Lung (tissue), 12 donors: ENCODE measurements around the gene ARL8A. TPM values are rescaled to one million over a fixed set of nuclear protein-coding genes. Genes with fewer than 3 reads are reported as not detected.

Experiments used
- ATAC-seq: fragments of 200-7000 bp; cut with Tn5 transposase; one replicate; pipeline ENCODE4 v1.9.1; 2020; ENCODE audit warnings: moderate number of reproducible peaks; ENCODE audit not compliant: insufficient read depth, low FRiP score
- DNase-seq, 3 donors: peaks; one replicate each; pipeline ENCODE4 v3.0.0-alpha.2; 2013 to 2017
- H3K27ac ChIP-seq, 2 donors: one replicate each; pipeline ENCODE4 v1.5.1; 2013; ENCODE audit warnings: mild to moderate bottlenecking in 2 of 2, moderate library complexity in 2 of 2, control low read depth in 1 of 2, inconsistent platforms in 1 of 2, low read depth in 1 of 2, low read length in 1 of 2
- H3K27me3 ChIP-seq, 3 donors: one replicate each; pipeline ENCODE4 v1.5.1; 2013; ENCODE audit warnings: low read length in 2 of 3; ENCODE audit not compliant: control insufficient read depth in 3 of 3, insufficient read depth in 3 of 3
- H3K36me3 ChIP-seq, 4 donors: one replicate each; pipeline ENCODE4 v1.5.1; 2013; ENCODE audit warnings: low read length in 4 of 4, mild to moderate bottlenecking in 1 of 4, moderate library complexity in 1 of 4; ENCODE audit not compliant: control insufficient read depth in 4 of 4, insufficient read depth in 4 of 4
- H3K4me1 ChIP-seq, 5 donors: one replicate each; pipeline ENCODE4 v1.5.1; 2013; ENCODE audit warnings: low read length in 5 of 5, mild to moderate bottlenecking in 2 of 5, moderate library complexity in 1 of 5; ENCODE audit not compliant: control insufficient read depth in 5 of 5, insufficient read depth in 5 of 5
- H3K4me3 ChIP-seq: one replicate; pipeline ENCODE4 v1.5.1; 2013; ENCODE audit warnings: mild to moderate bottlenecking, control low read depth, moderate library complexity
- H3K9ac ChIP-seq, 2 donors: one replicate each; pipeline ENCODE4 v1.5.1; 2013; ENCODE audit warnings: low read length in 2 of 2, control low read depth in 1 of 2; ENCODE audit not compliant: insufficient read depth in 1 of 2
- H3K9me3 ChIP-seq, 4 donors: one replicate each; pipeline ENCODE4 v1.5.1; 2013; ENCODE audit warnings: low read length in 3 of 4, mild to moderate bottlenecking in 1 of 4, moderate library complexity in 1 of 4; ENCODE audit not compliant: control insufficient read depth in 4 of 4, insufficient read depth in 3 of 4
- CTCF ChIP-seq: IDR thresholded peaks from 2 replicates; pipeline ENCODE4 v1.5.1; 2012; ENCODE audit warnings: mild to moderate bottlenecking; ENCODE audit errors: control extremely low read depth, extremely low read depth
- WGBS, 2 donors: extraction: QIAGEN DNeasy Blood & Tissue Kit; methylation state at CpG; one replicate each; pipeline ENCODE4 v1.1.7; 2013; 5-methylcytosine and 5-hydroxymethylcytosine counted together
- polyA plus RNA-seq, 2 donors: library from polyadenylated mRNA; stranded (reverse); fragments of 200-250 nt; gene quantifications; one replicate each; pipeline ENCODE4 v1.2.1, GENCODE V29; 2013
- total RNA-seq, 2 donors: library from RNA; depleted of rRNA in 1 of 2; stranded (reverse); fragments of >200 nt in 1 of 2; gene quantifications; one replicate each; pipeline ENCODE4 v1.2.1, GENCODE V29; 2014 to 2021
- donor health status: control.
- donor health status: control.
- donor health status: Bipolar disorder and iron deficiency.
- donor health status: healthy.
- donor health status: DM: yes; HTN: yes; CAD: no.

The ARL8A gene
- total and polyA plus RNA-seq, 4 donors = 27.8 to 82.0 (median 48.8) TPM

GRCh38 chr1:202173993-202174392 is 29.5 kb upstream of the ARL8A start:
- Histone ChIP-seq H3K9ac (no peak overlapping the region), H3K9me3 (no peaks in the 10 kb centered on the region), H3K4me1 (no peaks in the 10 kb centered on the region), H3K27ac (no peak overlapping the region), H3K4me3 (no peak overlapping the region), H3K36me3 (no peaks in the 10 kb centered on the region), H3K27me3 (no peaks in the 10 kb centered on the region)
- WGBS, 2 donors = 80 to 87% methylated on average over 7 of the region's 7 CpGs
- DNase-seq (no peak), ATAC-seq (no peak)
- no peak for TF ChIP-seq CTCF

- 92 to 97% methylated on average over 5 of the region's 5 CpGs for WGBS, 2 donors
- Histone ChIP-seq H3K36me3 (no peaks in the 10 kb centered on the region), H3K4me1 (peaks cover 0 to 10% (median 0%) of the 10 kb centered on the region in 5 donors), H3K27ac (no peak overlapping the region), H3K4me3 (no peak overlapping the region), H3K9me3 (no peaks in the 10 kb centered on the region), H3K9ac (no peak overlapping the region), H3K27me3 (no peaks in the 10 kb centered on the region)
- ATAC-seq = no peak
- DNase-seq = no peak
- no peak for TF ChIP-seq CTCF
Measured at GRCh38 chr1:202172015-202172355, 27.4 kb upstream of the ARL8A start.

GRCh38 chr1:202171292-202172014 is 26.9 kb upstream of the ARL8A start:
- Histone ChIP-seq H3K27me3 (no peaks in the 10 kb centered on the region), H3K36me3 (no peaks in the 10 kb centered on the region), H3K9ac (no peak overlapping the region), H3K4me3 (no peak overlapping the region), H3K27ac (no peak overlapping the region), H3K4me1 (peaks cover 0 to 10% (median 3%) of the 10 kb centered on the region in 5 donors), H3K9me3 (no peaks in the 10 kb centered on the region)
- DNase-seq = no peak
- ATAC-seq = no peak
- no peak for TF ChIP-seq CTCF
- WGBS, 2 donors = 95 to 99% methylated on average over 11 of the region's 11 CpGs

- Histone ChIP-seq H3K4me1 (peaks cover 0 to 10% (median 3%) of the 10 kb centered on the region in 5 donors), H3K27ac (no peak overlapping the region), H3K36me3 (no peaks in the 10 kb centered on the region), H3K27me3 (no peaks in the 10 kb centered on the region), H3K4me3 (no peak overlapping the region), H3K9ac (no peak overlapping the region), H3K9me3 (no peaks in the 10 kb centered on the region)
- WGBS, 2 donors = 87 to 89% methylated on average over 6 of the region's 6 CpGs
- ATAC-seq (no peak), DNase-seq (no peak)
- no peak for TF ChIP-seq CTCF
Measured at GRCh38 chr1:202170726-202171125, 26.2 kb upstream of the ARL8A start.
